Gastrocnemius medialis (tissue), 4 donors: ENCODE measurements around the gene NACAD. TPM values are rescaled to one million over a fixed set of nuclear protein-coding genes. Genes with fewer than 3 reads are reported as not detected.

Experiments
- ATAC-seq, 2 donors: fragments of 150-250 bp; one replicate each; pipeline ENCODE4 v1.9.1; 2016
- DNase-seq, 2 donors: peaks; one replicate each; pipeline ENCODE4 v3.0.0-alpha.2; 2019
- H3K27ac ChIP-seq, 4 donors: fragments of 200-600 bp; sonication (generic); 1 replicate in 1 of 4; 2 replicates in 3 of 4; pipeline ENCODE4 v1.5.1; 2016 to 2018; ENCODE audit warnings: mild to moderate bottlenecking in 2 of 4, moderate library complexity in 1 of 4
- H3K27me3 ChIP-seq, 3 donors: fragments of 200-600 bp; sonication (generic) in 2 of 3; 1 replicate in 1 of 3; 2 replicates in 2 of 3; pipeline versions ENCODE4 v1.5.1 to v1.6.0; 2016 to 2019; ENCODE audit warnings: mild to moderate bottlenecking in 1 of 3, moderate library complexity in 1 of 3
- H3K36me3 ChIP-seq, 2 donors: fragments of 200-600 bp; sonication (generic) in 1 of 2; one replicate each; pipeline ENCODE4 v1.5.1; 2017 to 2018
- H3K4me1 ChIP-seq, 2 donors: fragments of 200-600 bp; sonication (generic) in 1 of 2; one replicate each; pipeline ENCODE4 v1.5.1; 2016 to 2017; ENCODE audit warnings: mild to moderate bottlenecking in 2 of 2
- H3K4me3 ChIP-seq, 4 donors: fragments of 200-600 bp; sonication (generic) in 3 of 4; 1 replicate in 1 of 4; 2 replicates in 3 of 4; pipeline ENCODE4 v1.5.1; 2016 to 2019; ENCODE audit warnings: mild to moderate bottlenecking in 2 of 4
- H3K9me3 ChIP-seq, 3 donors: fragments of 200-600 bp; sonication (generic) in 2 of 3; 1 replicate in 1 of 3; 2 replicates in 2 of 3; pipeline ENCODE4 v1.5.1; 2016 to 2019
- POLR2A ChIP-seq, 2 donors: fragments of 450-650 bp; IDR thresholded peaks; one replicate each; pipeline ENCODE4 v1.6.1; 2017; ENCODE audit warnings: antibody characterized with exemption in 2 of 2, mild to moderate bottlenecking in 2 of 2, moderate library complexity in 2 of 2
- in situ Hi-C, 4 donors: fragments of 200-750 bp; cut with MboI; loops; one replicate each; pipeline versions ENCODE4 v1.15.0 to v1.8.0; 2017; ENCODE audit warnings: low sequenced_read_pairs in 4 of 4
- intact Hi-C: fragments of 100-400 bp; cut with DNase I; formaldehyde crosslinking; loops from one replicate; pipeline ENCODE4 v1.15.1; 2023; ENCODE audit warnings: low total_unique reads
- total RNA-seq, 4 donors: library from RNA; depleted of rRNA; stranded (reverse); fragments of >200 nt; gene quantifications; one replicate each; pipeline versions ENCODE4 v1.1.0 to v1.2.3, GENCODE V29; 2016
- TF ChIP-seq, protein P1 (sequence below), 5 experiments: fragments of 450-650 bp in 3 of 5; fragments of 200-600 bp in 2 of 5; sonication (generic) in 2 of 5; IDR thresholded peaks in 4 of 5; conservative IDR thresholded peaks in 1 of 5; 1 replicate in 4 of 5; 2 replicates in 1 of 5; pipeline ENCODE4 v1.5.1; 2016 to 2019; ENCODE audit warnings: antibody characterized with exemption in 5 of 5, mild to moderate bottlenecking in 3 of 5, moderate library complexity in 3 of 5

Gene NACAD
- total RNA-seq, 4 donors from 2014 or later = 0.46 to 1.5 (median 1.1) TPM

DNA sequence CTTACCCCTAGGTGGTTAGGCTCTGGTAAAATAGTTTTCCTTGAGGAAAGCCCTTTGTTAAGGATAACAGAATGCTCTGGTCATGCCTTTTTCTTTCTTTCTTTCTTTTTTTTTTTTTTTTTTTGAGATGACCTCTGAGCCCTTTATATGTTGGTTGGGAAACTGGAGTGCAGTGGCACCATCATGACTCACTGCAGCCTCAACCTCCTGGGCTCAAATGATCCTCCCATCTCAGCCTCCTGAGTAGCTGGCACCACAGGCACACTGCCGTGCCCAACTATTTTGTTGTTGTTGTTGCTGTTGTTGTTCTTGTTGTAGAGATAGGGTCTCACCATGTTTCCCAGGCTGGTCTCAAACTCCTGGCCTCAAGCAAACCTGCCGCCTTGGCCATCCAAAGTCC is 27.4 kb downstream of the NACAD start:
- Histone ChIP-seq H3K36me3 (peaks cover 0 to 20% of the 10 kb centered on the region in 2 donors), H3K4me1 (no peaks in the 10 kb centered on the region), H3K9me3 (no peaks in the 10 kb centered on the region), H3K27me3 (no peaks in the 10 kb centered on the region), H3K4me3 (no peak overlapping the region), H3K27ac (no peak overlapping the region)
- TF ChIP-seq POLR2A (IDR thresholded peaks at IDR 0.05) = no peak
- TF ChIP-seq, protein P1, sequence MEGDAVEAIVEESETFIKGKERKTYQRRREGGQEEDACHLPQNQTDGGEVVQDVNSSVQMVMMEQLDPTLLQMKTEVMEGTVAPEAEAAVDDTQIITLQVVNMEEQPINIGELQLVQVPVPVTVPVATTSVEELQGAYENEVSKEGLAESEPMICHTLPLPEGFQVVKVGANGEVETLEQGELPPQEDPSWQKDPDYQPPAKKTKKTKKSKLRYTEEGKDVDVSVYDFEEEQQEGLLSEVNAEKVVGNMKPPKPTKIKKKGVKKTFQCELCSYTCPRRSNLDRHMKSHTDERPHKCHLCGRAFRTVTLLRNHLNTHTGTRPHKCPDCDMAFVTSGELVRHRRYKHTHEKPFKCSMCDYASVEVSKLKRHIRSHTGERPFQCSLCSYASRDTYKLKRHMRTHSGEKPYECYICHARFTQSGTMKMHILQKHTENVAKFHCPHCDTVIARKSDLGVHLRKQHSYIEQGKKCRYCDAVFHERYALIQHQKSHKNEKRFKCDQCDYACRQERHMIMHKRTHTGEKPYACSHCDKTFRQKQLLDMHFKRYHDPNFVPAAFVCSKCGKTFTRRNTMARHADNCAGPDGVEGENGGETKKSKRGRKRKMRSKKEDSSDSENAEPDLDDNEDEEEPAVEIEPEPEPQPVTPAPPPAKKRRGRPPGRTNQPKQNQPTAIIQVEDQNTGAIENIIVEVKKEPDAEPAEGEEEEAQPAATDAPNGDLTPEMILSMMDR (IDR thresholded peaks at IDR 0.05 in 4 of 5, conservative IDR thresholded peaks at IDR 0.05 in 1 of 5) = no peak
- in situ Hi-C loops (no loop called here), intact Hi-C loops (no loop called here)
- DNase-seq = no peak
- no peak for ATAC-seq

DNA sequence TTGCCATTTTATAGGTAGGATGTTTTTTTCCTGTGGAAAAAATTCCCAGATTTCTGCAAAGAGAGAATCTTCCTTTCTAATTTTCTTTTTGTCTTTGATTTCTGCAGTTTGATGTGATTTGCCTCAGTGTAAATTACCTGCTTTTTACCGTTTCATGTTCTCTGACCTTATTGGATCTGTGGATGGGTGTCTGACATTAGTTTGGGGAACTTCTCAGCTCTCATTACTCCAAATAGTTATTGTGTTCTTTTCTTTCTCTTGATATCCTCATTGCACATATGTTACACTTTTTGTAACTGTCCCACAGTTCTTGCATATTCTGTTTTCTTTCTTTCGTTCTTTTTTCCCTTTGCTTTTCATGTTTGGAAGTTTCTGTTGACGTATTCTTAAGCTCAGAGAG is 28.5 kb downstream of the NACAD start:
- no peak for TF ChIP-seq POLR2A (IDR thresholded peaks at IDR 0.05)
- TF ChIP-seq, protein P1 (IDR thresholded peaks at IDR 0.05 in 4 of 5, conservative IDR thresholded peaks at IDR 0.05 in 1 of 5) = no peak
- intact Hi-C loops (no loop called here), in situ Hi-C loops (no loop called here)
- Histone ChIP-seq H3K27me3 (no peaks in the 10 kb centered on the region), H3K4me1 (no peaks in the 10 kb centered on the region), H3K4me3 (no peak overlapping the region), H3K9me3 (no peaks in the 10 kb centered on the region), H3K27ac (no peak overlapping the region), H3K36me3 (peaks cover 0 to 15% of the 10 kb centered on the region in 2 donors)
- ATAC-seq (no peak), DNase-seq (no peak)

DNA sequence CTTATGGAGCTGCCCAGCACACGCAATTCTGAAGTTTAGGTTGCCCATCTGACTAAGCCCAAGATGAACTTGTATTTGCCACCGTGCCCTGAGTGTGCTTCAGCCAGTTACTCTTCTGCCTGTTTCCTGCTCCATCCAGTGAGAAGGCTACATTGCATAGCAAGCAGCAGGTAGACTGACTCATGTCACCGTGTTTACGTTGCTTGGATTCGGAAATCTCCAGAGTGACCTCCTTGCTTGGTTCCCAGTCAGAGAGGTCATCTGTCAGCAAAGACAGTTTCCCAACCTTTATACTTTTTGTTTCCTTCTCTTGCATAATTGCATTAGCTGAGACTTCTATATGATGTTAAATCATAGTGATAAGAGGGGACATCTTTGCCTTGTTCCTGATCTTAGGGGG is 30.9 kb downstream of the NACAD start:
- no peak for ATAC-seq
- in situ Hi-C loops = no loop called here
- no peaks in the 10 kb centered on the region for H3K36me3 ChIP-seq

DNA sequence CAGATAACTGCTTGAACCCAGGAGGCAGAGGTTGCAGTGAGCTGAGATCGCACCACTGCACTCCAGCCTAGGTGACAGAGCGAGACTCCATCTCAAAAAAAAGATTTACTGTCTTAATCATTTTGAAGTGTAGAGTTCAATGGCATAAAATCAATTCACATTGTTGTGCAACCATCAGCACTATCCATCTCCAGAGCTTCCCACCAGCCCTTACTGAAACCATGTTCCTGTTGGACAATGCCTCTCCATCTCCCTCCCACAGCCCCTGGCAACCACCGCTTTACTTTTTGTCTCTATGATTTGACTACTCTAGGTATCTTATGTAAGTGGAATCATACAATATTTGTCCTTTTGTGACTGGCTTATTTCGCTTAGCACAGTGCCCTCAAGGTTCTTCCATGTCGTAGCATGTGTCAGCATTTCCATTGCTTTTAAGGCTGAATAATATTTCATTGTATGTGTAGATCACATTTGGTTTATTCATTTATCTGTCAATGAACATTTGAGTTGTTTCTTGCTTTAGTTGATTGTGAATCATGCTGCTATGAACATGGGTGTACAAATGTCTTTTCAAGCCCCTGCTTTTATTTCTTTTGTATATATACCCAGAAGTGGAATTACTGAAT is 33.1 kb downstream of the NACAD start:
- DNase-seq = no peak
- H3K27ac ChIP-seq = no peak overlapping the region
- intact Hi-C loops = no loop called here
- no peaks in the 10 kb centered on the region for H3K4me1 ChIP-seq
- H3K36me3 ChIP-seq = no peaks in the 10 kb centered on the region
- TF ChIP-seq, protein P1 (IDR thresholded peaks at IDR 0.05 in 4 of 5, conservative IDR thresholded peaks at IDR 0.05 in 1 of 5) = no peak
- no peak for TF ChIP-seq POLR2A (IDR thresholded peaks at IDR 0.05)
- in situ Hi-C loops = no loop called here
- ATAC-seq = no peak
- H3K4me3 ChIP-seq = no peak overlapping the region
- no peaks in the 10 kb centered on the region for H3K27me3 ChIP-seq
- no peaks in the 10 kb centered on the region for H3K9me3 ChIP-seq

More for the DNA sequence above, 30.9 kb downstream of the NACAD start:
- TF ChIP-seq, protein P1 (IDR thresholded peaks at IDR 0.05 in 4 of 5, conservative IDR thresholded peaks at IDR 0.05 in 1 of 5) = no peak
- TF ChIP-seq POLR2A (IDR thresholded peaks at IDR 0.05) = no peak
- DNase-seq = no peak
- intact Hi-C loops = no loop called here
- no peaks in the 10 kb centered on the region for H3K9me3 ChIP-seq
- no peak overlapping the region for H3K27ac ChIP-seq
- H3K4me3 ChIP-seq = no peak overlapping the region
- no peaks in the 10 kb centered on the region for H3K27me3 ChIP-seq
- no peaks in the 10 kb centered on the region for H3K4me1 ChIP-seq

DNA sequence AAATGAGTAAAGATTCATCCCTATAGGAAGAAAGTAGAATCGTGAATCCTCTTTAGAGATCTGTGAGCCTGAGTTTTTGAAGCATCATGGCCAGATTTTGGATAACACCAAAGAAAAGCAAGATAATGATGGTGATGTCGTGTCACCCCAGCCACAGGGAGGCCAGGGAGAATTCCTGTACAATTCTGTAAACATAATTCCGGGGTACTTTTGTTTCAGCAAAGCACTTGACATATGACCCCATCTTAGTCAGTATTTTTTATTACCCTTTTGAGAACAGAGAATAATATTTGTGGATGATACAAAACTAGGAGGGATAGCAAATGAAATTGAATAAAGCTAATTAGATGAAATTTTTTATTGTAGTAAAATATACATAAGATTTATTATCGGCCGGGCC is 33.8 kb downstream of the NACAD start:
- TF ChIP-seq, protein P1 (IDR thresholded peaks at IDR 0.05 in 4 of 5, conservative IDR thresholded peaks at IDR 0.05 in 1 of 5) = no peak
- TF ChIP-seq POLR2A (IDR thresholded peaks at IDR 0.05) = no peak
- Histone ChIP-seq H3K4me3 (no peak overlapping the region), H3K27me3 (no peaks in the 10 kb centered on the region), H3K4me1 (no peaks in the 10 kb centered on the region), H3K36me3 (no peaks in the 10 kb centered on the region), H3K9me3 (no peaks in the 10 kb centered on the region), H3K27ac (no peak overlapping the region)
- in situ Hi-C loops (no loop called here), intact Hi-C loops (no loop called here)
- ATAC-seq = no peak
- no peak for DNase-seq
